PC-9 (cell line): Measurements from ENCODE around the gene MFSD12. TPM values are rescaled to one million over a fixed set of nuclear protein-coding genes. Genes with fewer than 3 reads are reported as not detected.

Source experiments
- BruUV-seq: library from RNA; stranded (reverse); fragments of 400-500 nt; replicated peaks from 2 replicates; lab custom pipeline; 2021; lab: Mats Ljungman, UMichigan
- CTCF ChIA-PET: fragments of 300-600 bp; sonication (Branson Sonifier 250); formaldehyde crosslinking; loops from one replicate; lab custom pipeline; 2022; ENCODE audit warnings: antibody characterized with exemption; lab: Charles Lee
- POLR2A ChIA-PET: fragments of 300-600 bp; sonication (Branson Sonifier 250); formaldehyde crosslinking; loops from one replicate; lab custom pipeline; 2022; ENCODE audit warnings: antibody characterized with exemption; ENCODE audit not compliant: unreplicated experiment; lab: Charles Lee
- DNase-seq, 2 experiments: peaks; one replicate each; pipeline versions ENCODE4 v3.0.0 to v3.0.0-alpha.2; 2015 to 2022; ENCODE audit warnings: mixed read lengths in 1 of 2
- H2AFZ ChIP-seq: fragments of 200-600 bp; sonication (generic); 2 replicates; pipeline ENCODE4 v1.8.1; 2017; ENCODE audit warnings: antibody characterized with exemption
- H3F3A ChIP-seq: fragments of 200-600 bp; sonication (generic); 2 replicates; pipeline ENCODE4 v1.8.1; 2017; ENCODE audit warnings: antibody characterized with exemption, mild to moderate bottlenecking, low read depth; ENCODE audit not compliant: insufficient read depth
- H3K27ac ChIP-seq: fragments of 200-600 bp; sonication (generic); 2 replicates; pipeline ENCODE4 v1.6.1; 2016; ENCODE audit warnings: mixed run types
- H3K27me3 ChIP-seq: fragments of 200-600 bp; sonication (generic); 2 replicates; pipeline ENCODE4 v1.6.1; 2016; ENCODE audit warnings: low read depth, mixed run types; ENCODE audit not compliant: insufficient read depth
- H3K36me3 ChIP-seq: fragments of 200-600 bp; sonication (generic); 2 replicates; pipeline ENCODE4 v1.6.1; 2016; ENCODE audit warnings: low read depth, mixed run types
- H3K4me1 ChIP-seq: fragments of 200-600 bp; sonication (generic); replicated peaks from 2 replicates; pipeline ENCODE4 v1.6.1; 2016; ENCODE audit warnings: mixed run types; ENCODE audit not compliant: insufficient read depth
- H3K4me2 ChIP-seq: fragments of 200-600 bp; sonication (generic); 2 replicates; pipeline ENCODE4 v1.6.1; 2017; ENCODE audit warnings: mixed run types
- H3K4me3 ChIP-seq: fragments of 200-600 bp; sonication (generic); 2 replicates; pipeline ENCODE4 v1.6.1; 2016; ENCODE audit warnings: mixed run types
- H3K79me2 ChIP-seq: fragments of 200-600 bp; sonication (generic); 2 replicates; pipeline ENCODE4 v1.6.1; 2017; ENCODE audit warnings: low read depth, mixed run types
- H3K9me2 ChIP-seq: fragments of 200-600 bp; sonication (generic); 2 replicates; pipeline ENCODE4 v1.8.1; 2017; ENCODE audit warnings: mild to moderate bottlenecking; ENCODE audit not compliant: insufficient read depth
- H3K9me3 ChIP-seq: fragments of 200-600 bp; sonication (generic); 2 replicates; pipeline ENCODE4 v1.8.1; 2016; ENCODE audit warnings: low read depth; ENCODE audit not compliant: insufficient read depth
- H4K20me1 ChIP-seq: fragments of 200-600 bp; sonication (generic); 2 replicates; pipeline ENCODE4 v1.8.1; 2017; ENCODE audit not compliant: insufficient read depth
- CTCF ChIP-seq: fragments of 200-600 bp; sonication (generic); conservative IDR thresholded peaks from 2 replicates; pipeline ENCODE4 v1.6.1; 2017; ENCODE audit warnings: mixed run types, antibody characterized with exemption, mild to moderate bottlenecking, moderate library complexity
- EZH2 ChIP-seq: fragments of 200-600 bp; sonication (generic); IDR thresholded peaks from 2 replicates; pipeline ENCODE4 v1.8.0; 2017; ENCODE audit warnings: antibody characterized with exemption, low read depth
- intact Hi-C: fragments of 100-400 bp; cut with micrococcal nuclease; formaldehyde crosslinking; loops from one replicate; pipeline ENCODE4 v1.10.0; 2022; ENCODE audit not compliant: unreplicated experiment
- total RNA-seq: library from RNA; stranded (reverse); gene quantifications from 2 replicates; pipeline ENCODE4 v1.2.3, GENCODE V29; 2021

The MFSD12 gene
- total RNA-seq, 1 experiment from 2014 or later: 70.0 TPM

- no peak for DNase-seq
- H3K79me2 ChIP-seq: peaks cover 6% of the 10 kb centered on the region
- no TSS peak for BruUV-seq
- peaks cover 10% of the 10 kb centered on the region for H4K20me1 ChIP-seq
- no peaks in the 10 kb centered on the region for H3K9me3 ChIP-seq
- no peaks in the 10 kb centered on the region for H3K4me1 ChIP-seq
- H2AFZ ChIP-seq: no peak overlapping the region
- peaks cover 11% of the 10 kb centered on the region; the same call in 1 of the 2 replicates for H3F3A ChIP-seq
- H3K4me2 ChIP-seq: no peak overlapping the region
- ChIA-PET POLR2A (interaction anchor here (0.6 kb wide), 1 partner anchor 30 kb away, joined by 13 read pairs; no protein-coding TSS in a partner anchor), CTCF (no interaction called here)
- TF ChIP-seq CTCF (no peak), EZH2 (no peak)
- H3K27me3 ChIP-seq: no peaks in the 10 kb centered on the region
- no peak overlapping the region for H3K27ac ChIP-seq
- H3K9me2 ChIP-seq: no peaks in the 10 kb centered on the region
- no peak overlapping the region for H3K4me3 ChIP-seq
- intact Hi-C loops: no loop called here
- no peaks in the 10 kb centered on the region for H3K36me3 ChIP-seq
Observed at GRCh38 chr19:3577723-3578344, 20.4 kb upstream of the MFSD12 start.

GRCh38 chr19:3576696-3577443, 19.5 kb upstream of the MFSD12 start:
- H3K9me3 ChIP-seq: no peaks in the 10 kb centered on the region
- CTCF ChIA-PET: interaction anchor here (0.6 kb wide), 1 partner anchor 642 kb away, joined by 4 read pairs; no protein-coding TSS in a partner anchor
- DNase-seq: no peak
- intact Hi-C loops: no loop called here
- no peaks in the 10 kb centered on the region for H3K36me3 ChIP-seq
- H3K4me2 ChIP-seq: no peak overlapping the region
- H3K27ac ChIP-seq: no peak overlapping the region
- TF ChIP-seq CTCF (no peak), EZH2 (no peak)
- H2AFZ ChIP-seq: no peak overlapping the region
- H3K79me2 ChIP-seq: peaks cover 6% of the 10 kb centered on the region
- H3K4me1 ChIP-seq: peaks cover 5% of the 10 kb centered on the region; the same call in 1 of the 2 replicates
- H3K9me2 ChIP-seq: no peaks in the 10 kb centered on the region
- peaks cover 10% of the 10 kb centered on the region for H4K20me1 ChIP-seq
- BruUV-seq: no TSS peak
- peaks cover 11% of the 10 kb centered on the region; the same call in 1 of the 2 replicates for H3F3A ChIP-seq
- no peak overlapping the region for H3K4me3 ChIP-seq
- no peaks in the 10 kb centered on the region for H3K27me3 ChIP-seq
- POLR2A ChIA-PET: no interaction called here

GRCh38 chr19:3575949-3576673, 18.7 kb upstream of the MFSD12 start:
- no peak overlapping the region for H3K4me3 ChIP-seq
- peaks cover 6% of the 10 kb centered on the region for H3K79me2 ChIP-seq
- no peak for DNase-seq
- H3K9me3 ChIP-seq: no peaks in the 10 kb centered on the region
- H3K27ac ChIP-seq: no peak overlapping the region
- peaks cover 11% of the 10 kb centered on the region; the same call in 1 of the 2 replicates for H3F3A ChIP-seq
- H2AFZ ChIP-seq: no peak overlapping the region
- POLR2A ChIA-PET: no interaction called here
- peaks cover 10% of the 10 kb centered on the region for H4K20me1 ChIP-seq
- H3K27me3 ChIP-seq: no peaks in the 10 kb centered on the region
- H3K9me2 ChIP-seq: no peaks in the 10 kb centered on the region
- no peak overlapping the region for H3K4me2 ChIP-seq
- TF ChIP-seq CTCF (no peak), EZH2 (no peak)
- H3K4me1 ChIP-seq: peaks cover 6% of the 10 kb centered on the region; the same call in 1 of the 2 replicates
- BruUV-seq: no TSS peak
- no peaks in the 10 kb centered on the region for H3K36me3 ChIP-seq
- CTCF ChIA-PET: interaction anchor here (0.5 to 0.8 kb wide), 2 partner anchors 120 to 719 kb away, joined by 3 read pairs; no protein-coding TSS in a partner anchor
- intact Hi-C loops: no loop called here
